Duodenal mucosa (tissue), 2 donors: ENCODE measurements around the gene CHST9.
"Not testable (repeated sequence)": the region's sequence is repeated elsewhere in the genome, so short reads cannot be mapped to it uniquely, and the experiment has no call there.

Experiments
- H3K27ac ChIP-seq: one replicate; pipeline ENCODE4 v1.7.0; 2013; ENCODE audit warnings: low read depth, low read length
- H3K27me3 ChIP-seq, 2 donors: one replicate each; pipeline ENCODE4 v1.7.0; 2013; ENCODE audit warnings: low read length in 2 of 2, control low read depth in 1 of 2; ENCODE audit not compliant: insufficient read depth in 2 of 2, control insufficient read depth in 1 of 2
- H3K36me3 ChIP-seq, 2 donors: one replicate each; pipeline ENCODE4 v1.7.0; 2013; ENCODE audit warnings: low read length in 2 of 2, control low read depth in 1 of 2; ENCODE audit not compliant: insufficient read depth in 2 of 2, control insufficient read depth in 1 of 2
- H3K4me1 ChIP-seq, 2 donors: one replicate each; pipeline ENCODE4 v1.7.0; 2013; ENCODE audit warnings: low read length in 2 of 2, control low read depth in 1 of 2; ENCODE audit not compliant: insufficient read depth in 2 of 2, control insufficient read depth in 1 of 2
- H3K4me3 ChIP-seq, 2 donors: one replicate each; pipeline ENCODE4 v1.7.0; 2013; ENCODE audit warnings: low read length in 2 of 2, low read depth in 1 of 2
- H3K9ac ChIP-seq, 2 donors: one replicate each; pipeline ENCODE4 v1.7.0; 2013; ENCODE audit warnings: low read length in 2 of 2, low read depth in 1 of 2
- H3K9me3 ChIP-seq, 2 donors: one replicate each; pipeline ENCODE4 v1.7.0; 2013; ENCODE audit warnings: low read length in 2 of 2, control low read depth in 1 of 2; ENCODE audit not compliant: control insufficient read depth in 1 of 2

The CHST9 gene

GRCh38 chr18:27175914-27176313 is 9.2 kb downstream of the CHST9 start:
- H3K4me1 ChIP-seq, result no peaks in the 10 kb centered on the region
- no peaks in the 10 kb centered on the region for H3K9me3 ChIP-seq
- no peak overlapping the region for H3K27ac ChIP-seq
- H3K4me3 ChIP-seq, result no peak overlapping the region
- H3K9ac ChIP-seq, result no peak overlapping the region
- H3K36me3 ChIP-seq, result no peaks in the 10 kb centered on the region
- no peaks in the 10 kb centered on the region for H3K27me3 ChIP-seq

- Histone ChIP-seq H3K4me1 (no peaks in the 10 kb centered on the region), H3K9me3 (no peaks in the 10 kb centered on the region), H3K9ac (no peak overlapping the region), H3K27ac (no peak overlapping the region), H3K4me3 (no peak overlapping the region), H3K36me3 (no peaks in the 10 kb centered on the region), H3K27me3 (no peaks in the 10 kb centered on the region)
Observed at GRCh38 chr18:27175245-27175644, 9.9 kb downstream of the CHST9 start.

- Histone ChIP-seq H3K27ac (no peak overlapping the region), H3K4me3 (no peak overlapping the region), H3K9me3 (no peaks in the 10 kb centered on the region), H3K27me3 (no peaks in the 10 kb centered on the region), H3K4me1 (no peaks in the 10 kb centered on the region), H3K36me3 (no peaks in the 10 kb centered on the region), H3K9ac (no peak overlapping the region)
Observed at GRCh38 chr18:27171993-27172392, 13.1 kb downstream of the CHST9 start.

- Histone ChIP-seq H3K4me1 (no peaks in the 10 kb centered on the region), H3K27ac (no peak overlapping the region), H3K9me3 (no peaks in the 10 kb centered on the region), H3K27me3 (no peaks in the 10 kb centered on the region), H3K9ac (no peak overlapping the region), H3K36me3 (no peaks in the 10 kb centered on the region), H3K4me3 (no peak overlapping the region)
Observed at GRCh38 chr18:27165412-27165811, 19.7 kb downstream of the CHST9 start.

- H3K9ac ChIP-seq, result no peak overlapping the region
- no peaks in the 10 kb centered on the region for H3K36me3 ChIP-seq
- H3K4me1 ChIP-seq, result no peaks in the 10 kb centered on the region
- no peaks in the 10 kb centered on the region for H3K9me3 ChIP-seq
- H3K27me3 ChIP-seq, result no peaks in the 10 kb centered on the region
- no peak overlapping the region for H3K4me3 ChIP-seq
- no peak overlapping the region for H3K27ac ChIP-seq
Observed at GRCh38 chr18:27164905-27165304, 20.2 kb downstream of the CHST9 start.

- H3K4me1 ChIP-seq, H3K36me3 ChIP-seq, H3K9me3 ChIP-seq, H3K27me3 ChIP-seq, H3K4me3 ChIP-seq, H3K27ac ChIP-seq, H3K9ac ChIP-seq: not testable (repeated sequence)
Observed at GRCh38 chr18:27163197-27163716, 21.9 kb downstream of the CHST9 start.

- not testable (repeated sequence) for H3K9me3 ChIP-seq, H3K36me3 ChIP-seq, H3K4me1 ChIP-seq, H3K27ac ChIP-seq, H3K27me3 ChIP-seq, H3K9ac ChIP-seq, H3K4me3 ChIP-seq
Observed at GRCh38 chr18:27149240-27149639, 35.9 kb downstream of the CHST9 start.

- H3K27me3 ChIP-seq, result no peaks in the 10 kb centered on the region
- H3K27ac ChIP-seq, result no peak overlapping the region
- no peak overlapping the region for H3K9ac ChIP-seq
- H3K36me3 ChIP-seq, result no peaks in the 10 kb centered on the region
- peaks cover 0 to 2% of the 10 kb centered on the region in 2 donors for H3K9me3 ChIP-seq
- no peaks in the 10 kb centered on the region for H3K4me1 ChIP-seq
- H3K4me3 ChIP-seq, result no peak overlapping the region
Observed at GRCh38 chr18:27144672-27145071, 40.4 kb downstream of the CHST9 start.

- Histone ChIP-seq H3K4me3 (no peak overlapping the region), H3K27ac (no peak overlapping the region), H3K27me3 (no peaks in the 10 kb centered on the region), H3K4me1 (no peaks in the 10 kb centered on the region), H3K9ac (no peak overlapping the region), H3K9me3 (peaks cover 0 to 2% of the 10 kb centered on the region in 2 donors), H3K36me3 (no peaks in the 10 kb centered on the region)
Observed at GRCh38 chr18:27143580-27144287, 41.4 kb downstream of the CHST9 start.

- H3K4me3 ChIP-seq, result no peak overlapping the region
- no peak overlapping the region for H3K27ac ChIP-seq
Observed at GRCh38 chr18:27142891-27143290, 42.2 kb downstream of the CHST9 start.

More at GRCh38 chr18:27142891-27143290, 42.2 kb downstream of the CHST9 start:
- Histone ChIP-seq H3K4me1 (no peaks in the 10 kb centered on the region), H3K9me3 (peaks cover 0 to under 1% of the 10 kb centered on the region in 2 donors), H3K9ac (no peak overlapping the region), H3K27me3 (no peaks in the 10 kb centered on the region), H3K36me3 (no peaks in the 10 kb centered on the region)
